ENCODE results near the gene CNPY2.

GRCh38 chr12:56271031-56271430, 44.8 kb downstream of the CNPY2 start:
- TF ChIP-seq CTCF (IDR thresholded peaks at IDR 0.05): no peak
- TF ChIP-seq POLR2A (IDR thresholded peaks at IDR 0.05): no peak
- no peak for TF ChIP-seq POLR2AphosphoS5 (IDR thresholded peaks at IDR 0.05; ENCODE audit: insufficient read depth in 1 of 2, low read depth in 1 of 2)
